Esophagus muscularis mucosa (tissue), 4 donors: ENCODE data around the gene TUT4. TPM values are rescaled to one million over a fixed set of nuclear protein-coding genes. Genes with fewer than 3 reads are reported as not detected.
"Not testable (repeated sequence)": the region's sequence is repeated elsewhere in the genome, so short reads cannot be mapped to it uniquely, and the experiment has no call there.

Experiments
- DNase-seq: peaks from one replicate; pipeline ENCODE4 v3.0.0-alpha.2; 2017; ENCODE audit errors: extremely low spot score
- H3K27ac ChIP-seq, 4 donors: fragments of 200-600 bp; sonication (generic); replicated peaks in 1 of 4; 1 replicate in 3 of 4; 2 replicates in 1 of 4; pipeline ENCODE4 v1.5.1; 2016 to 2019; ENCODE audit warnings: mild to moderate bottlenecking in 1 of 4
- H3K27me3 ChIP-seq, 4 donors: fragments of 200-600 bp; sonication (generic); one replicate each; pipeline versions ENCODE4 v1.5.1 to v1.6.0; 2016 to 2019
- H3K36me3 ChIP-seq, 4 donors: fragments of 200-600 bp; sonication (generic); one replicate each; pipeline ENCODE4 v1.5.1; 2016 to 2019
- H3K4me1 ChIP-seq, 4 donors: fragments of 200-600 bp; sonication (generic); one replicate each; pipeline ENCODE4 v1.5.1; 2016 to 2019
- H3K4me3 ChIP-seq, 4 donors: fragments of 200-600 bp; sonication (generic); 1 replicate in 2 of 4; 2 replicates in 2 of 4; pipeline ENCODE4 v1.5.1; 2016 to 2019; ENCODE audit warnings: mild to moderate bottlenecking in 4 of 4, moderate library complexity in 1 of 4
- H3K9me3 ChIP-seq, 4 donors: fragments of 200-600 bp; sonication (generic); 1 replicate in 3 of 4; 2 replicates in 1 of 4; pipeline ENCODE4 v1.5.1; 2016 to 2019
- EP300 ChIP-seq: sonication (generic); formaldehyde crosslinking; IDR thresholded peaks from one replicate; pipeline ENCODE4 v1.6.1; 2017; ENCODE audit warnings: antibody characterized with exemption
- POLR2A ChIP-seq: fragments of 450-650 bp; IDR thresholded peaks from one replicate; pipeline ENCODE4 v1.6.1; 2017; ENCODE audit warnings: antibody characterized with exemption, moderate library complexity, mild to moderate bottlenecking, low read depth
- POLR2AphosphoS5 ChIP-seq, 2 donors: sonication (generic); formaldehyde crosslinking; IDR thresholded peaks; one replicate each; pipeline ENCODE4 v1.6.1; 2017; ENCODE audit warnings: antibody characterized with exemption in 2 of 2
- WGBS: methylation state at CpG from one replicate; pipeline ENCODE4 v1.1.5; 2018; 5-methylcytosine and 5-hydroxymethylcytosine counted together
- intact Hi-C: fragments of 100-400 bp; cut with DNase I; formaldehyde crosslinking; loops from one replicate; pipeline ENCODE4 v1.15.1; 2023
- total RNA-seq, 4 donors: library from RNA; depleted of rRNA; stranded (reverse); fragments of >200 nt; gene quantifications; one replicate each; pipeline versions ENCODE4 v1.1.0 to v1.2.1, GENCODE V29; 2016
- TF ChIP-seq, protein P1 (sequence below), 3 experiments: fragments of 200-600 bp in 2 of 3; fragments of 450-650 bp in 1 of 3; sonication (generic) in 2 of 3; IDR thresholded peaks; one replicate each; pipeline ENCODE4 v1.5.1; 2017 to 2019; ENCODE audit warnings: antibody characterized with exemption in 3 of 3, mild to moderate bottlenecking in 2 of 3, moderate library complexity in 1 of 3

The TUT4 gene
- total RNA-seq, 4 donors from 2014 or later = 32.3 to 58.6 (median 42.7) TPM

DNA sequence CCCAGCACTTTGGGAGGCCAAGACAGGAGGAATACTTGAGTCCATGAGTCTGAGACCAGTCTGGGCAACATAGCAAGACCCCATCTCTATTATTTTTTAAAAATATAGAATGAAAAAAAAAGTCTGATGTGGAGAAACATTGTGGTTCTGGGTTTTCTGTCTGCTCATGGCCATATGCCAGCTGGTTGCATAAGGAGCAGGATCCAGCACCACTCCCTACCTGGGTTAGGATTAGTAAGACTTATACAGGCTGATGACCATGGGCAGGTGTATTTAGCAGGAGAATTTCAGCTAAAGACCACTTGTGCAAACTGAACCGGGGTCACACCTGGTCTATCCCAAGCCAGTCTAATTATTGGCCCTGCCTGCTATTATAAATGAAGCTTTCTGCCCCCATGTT is 32.6 kb upstream of the TUT4 start:
- 88% methylated on average over 1 of the region's 1 CpG for WGBS

DNA sequence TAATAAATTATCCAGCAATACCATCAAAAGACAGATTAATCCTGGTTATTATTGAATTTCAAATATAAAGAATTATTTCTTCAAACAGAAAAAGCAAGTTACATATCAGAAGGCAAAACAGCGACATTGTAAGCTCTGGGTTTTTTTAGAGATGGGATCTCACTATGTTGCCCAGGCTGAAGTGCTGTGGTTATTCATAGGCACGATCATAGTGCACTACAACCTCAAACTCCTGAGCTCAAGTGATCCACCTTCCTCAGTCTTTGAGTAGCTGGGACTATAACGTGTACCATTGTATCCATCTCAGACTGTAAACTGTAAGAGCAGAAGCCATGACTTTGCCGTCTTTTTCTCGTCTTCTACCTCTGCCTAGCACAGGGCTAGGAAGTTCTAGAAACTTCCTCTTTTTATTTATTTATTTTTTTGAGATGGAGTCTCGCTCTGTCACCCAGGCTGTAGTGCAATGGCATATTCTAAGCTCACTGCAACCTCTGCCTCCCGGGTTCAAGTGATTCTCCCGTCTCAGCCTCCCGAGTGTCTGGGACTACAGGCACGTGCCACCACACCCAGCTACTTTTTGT is 29.3 kb upstream of the TUT4 start:
- TF ChIP-seq POLR2AphosphoS5 (IDR thresholded peaks at IDR 0.05) (no peak), POLR2A (no peak), EP300 (no peak)
- TF ChIP-seq, protein P1, sequence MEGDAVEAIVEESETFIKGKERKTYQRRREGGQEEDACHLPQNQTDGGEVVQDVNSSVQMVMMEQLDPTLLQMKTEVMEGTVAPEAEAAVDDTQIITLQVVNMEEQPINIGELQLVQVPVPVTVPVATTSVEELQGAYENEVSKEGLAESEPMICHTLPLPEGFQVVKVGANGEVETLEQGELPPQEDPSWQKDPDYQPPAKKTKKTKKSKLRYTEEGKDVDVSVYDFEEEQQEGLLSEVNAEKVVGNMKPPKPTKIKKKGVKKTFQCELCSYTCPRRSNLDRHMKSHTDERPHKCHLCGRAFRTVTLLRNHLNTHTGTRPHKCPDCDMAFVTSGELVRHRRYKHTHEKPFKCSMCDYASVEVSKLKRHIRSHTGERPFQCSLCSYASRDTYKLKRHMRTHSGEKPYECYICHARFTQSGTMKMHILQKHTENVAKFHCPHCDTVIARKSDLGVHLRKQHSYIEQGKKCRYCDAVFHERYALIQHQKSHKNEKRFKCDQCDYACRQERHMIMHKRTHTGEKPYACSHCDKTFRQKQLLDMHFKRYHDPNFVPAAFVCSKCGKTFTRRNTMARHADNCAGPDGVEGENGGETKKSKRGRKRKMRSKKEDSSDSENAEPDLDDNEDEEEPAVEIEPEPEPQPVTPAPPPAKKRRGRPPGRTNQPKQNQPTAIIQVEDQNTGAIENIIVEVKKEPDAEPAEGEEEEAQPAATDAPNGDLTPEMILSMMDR (IDR thresholded peaks at IDR 0.05) = no peak
- WGBS = 91% methylated on average over 10 of the region's 10 CpGs
- Histone ChIP-seq H3K27me3 (peaks cover 0 to 2% (median 0%) of the 10 kb centered on the region in 4 donors), H3K36me3 (no peaks in the 10 kb centered on the region), H3K9me3 (no peaks in the 10 kb centered on the region), H3K27ac (no peak overlapping the region), H3K4me1 (no peaks in the 10 kb centered on the region), H3K4me3 (no peak overlapping the region)
- DNase-seq = no peak
- intact Hi-C loops = no loop called here

More for the DNA sequence above, 32.6 kb upstream of the TUT4 start:
- H3K4me1 ChIP-seq = no peaks in the 10 kb centered on the region
- DNase-seq = no peak
- no peak overlapping the region for H3K27ac ChIP-seq
- TF ChIP-seq EP300 (no peak), POLR2A (no peak), POLR2AphosphoS5 (IDR thresholded peaks at IDR 0.05) (no peak)
- TF ChIP-seq, protein P1 (IDR thresholded peaks at IDR 0.05) = no peak
- H3K9me3 ChIP-seq = no peaks in the 10 kb centered on the region
- intact Hi-C loops = no loop called here
- peaks cover 0 to 2% (median 0%) of the 10 kb centered on the region in 4 donors for H3K27me3 ChIP-seq
- H3K4me3 ChIP-seq = no peak overlapping the region
- no peaks in the 10 kb centered on the region for H3K36me3 ChIP-seq

DNA sequence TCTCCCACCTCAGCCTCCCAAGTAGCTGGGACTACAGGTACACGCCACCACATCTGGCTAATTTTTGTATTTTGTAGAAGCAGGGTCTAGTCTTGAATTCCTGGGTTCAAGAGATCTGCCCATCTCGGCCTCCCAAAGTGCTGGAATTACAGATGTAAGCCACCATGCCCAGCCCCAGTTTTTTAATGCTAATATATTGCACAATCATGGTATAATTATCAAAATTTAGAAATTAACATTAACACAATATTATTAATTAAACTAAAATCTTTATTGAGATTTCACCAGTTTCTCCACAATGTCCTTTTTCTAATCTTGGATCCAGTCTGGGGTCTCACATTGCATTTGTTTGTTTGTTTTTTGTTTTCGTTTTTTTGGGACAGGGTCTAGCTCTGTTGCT is 27.4 kb upstream of the TUT4 start:
- intact Hi-C loops = no loop called here
- DNase-seq = no peak
- Histone ChIP-seq H3K9me3 (no peaks in the 10 kb centered on the region), H3K4me3 (no peak overlapping the region), H3K36me3 (no peaks in the 10 kb centered on the region), H3K27me3 (peaks cover 0 to 2% (median 0%) of the 10 kb centered on the region in 4 donors), H3K4me1 (peaks cover 0 to under 1% (median 0%) of the 10 kb centered on the region in 4 donors), H3K27ac (no peak overlapping the region)
- 90% methylated on average over 3 of the region's 3 CpGs for WGBS
- no peak for TF ChIP-seq POLR2A
- no peak for TF ChIP-seq EP300
- no peak for TF ChIP-seq POLR2AphosphoS5 (IDR thresholded peaks at IDR 0.05)
- TF ChIP-seq, protein P1 (IDR thresholded peaks at IDR 0.05) = no peak

DNA sequence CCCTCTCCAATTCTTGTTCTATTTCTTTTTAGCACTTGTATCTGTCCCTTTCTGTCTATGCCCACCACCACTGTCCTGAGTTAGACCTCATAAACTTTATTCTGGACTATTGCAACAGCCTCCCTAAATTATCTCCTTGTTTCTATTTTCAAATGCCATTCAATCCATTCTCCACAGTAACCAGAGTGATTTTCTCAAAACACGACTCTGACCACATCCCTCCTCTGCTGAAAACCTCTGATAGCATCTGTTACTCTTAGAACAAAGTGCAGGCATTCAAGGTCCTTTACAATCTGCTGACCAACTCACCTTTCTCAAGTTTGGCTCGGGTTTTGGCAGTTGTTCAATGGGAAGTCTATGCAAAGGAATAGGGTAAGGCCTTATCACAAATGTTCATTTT is 26.5 kb upstream of the TUT4 start:
- Histone ChIP-seq H3K36me3 (no peaks in the 10 kb centered on the region), H3K9me3 (no peaks in the 10 kb centered on the region), H3K4me1 (peaks cover 0 to 9% (median 7%) of the 10 kb centered on the region in 4 donors), H3K4me3 (no peak overlapping the region), H3K27ac (no peak overlapping the region), H3K27me3 (peaks cover 0 to 2% (median 0%) of the 10 kb centered on the region in 4 donors)
- no peak for TF ChIP-seq POLR2A
- no peak for TF ChIP-seq POLR2AphosphoS5 (IDR thresholded peaks at IDR 0.05)
- TF ChIP-seq EP300 = no peak
- WGBS = 56% methylated on average over 2 of the region's 2 CpGs
- intact Hi-C loops = no loop called here
- no peak for DNase-seq

DNA sequence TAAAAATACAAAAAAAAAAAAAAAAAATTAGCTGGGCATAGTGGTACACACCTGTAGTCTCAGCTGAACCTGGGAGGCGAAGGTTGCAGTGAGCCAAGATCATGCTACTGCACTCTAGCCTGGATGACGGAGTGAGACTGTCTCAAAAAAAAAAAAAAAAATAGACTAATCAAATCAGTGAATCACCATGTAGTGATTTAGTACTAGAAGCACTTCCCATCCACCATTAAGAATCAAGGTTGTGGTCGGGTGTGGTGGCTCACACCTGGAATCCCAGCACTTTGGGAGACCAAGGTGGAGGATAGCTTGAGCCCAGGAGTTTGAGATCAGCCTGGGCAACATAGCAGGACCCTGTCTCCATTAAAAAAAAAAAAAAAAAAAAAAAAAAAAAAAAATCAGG is 25.2 kb upstream of the TUT4 start:
- H3K9me3 ChIP-seq, H3K4me3 ChIP-seq, intact Hi-C loops, H3K36me3 ChIP-seq, DNase-seq, H3K27me3 ChIP-seq, H3K27ac ChIP-seq: not testable (repeated sequence)
- H3K4me1 ChIP-seq = peaks cover 0 to 11% (median 9%) of the 10 kb centered on the region in 4 donors
- 91% methylated on average over 3 of the region's 3 CpGs for WGBS

DNA sequence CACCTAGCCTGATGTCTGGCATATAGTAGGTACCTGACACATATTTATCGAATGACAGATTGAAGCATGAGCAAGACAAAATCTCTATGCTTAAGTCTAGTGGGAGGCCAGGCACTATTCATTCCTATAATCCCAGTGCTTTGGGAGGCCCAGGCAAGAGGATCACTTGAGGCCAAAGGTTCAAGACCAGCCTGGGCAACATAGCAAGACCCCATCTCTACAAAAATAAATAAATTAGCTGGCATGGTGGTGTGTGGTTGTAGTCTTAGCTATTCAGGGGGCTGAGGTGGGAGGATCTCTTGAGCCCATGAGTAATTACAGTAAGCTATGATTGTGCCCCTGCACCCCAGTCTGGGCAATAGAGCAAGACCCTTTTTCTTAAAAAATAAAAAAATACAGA is 23.2 kb upstream of the TUT4 start:
- H3K36me3 ChIP-seq = no peaks in the 10 kb centered on the region
- intact Hi-C loops = no loop called here
- H3K27ac ChIP-seq = no peak overlapping the region
- WGBS = 89% methylated on average over 1 of the region's 1 CpG
- no peaks in the 10 kb centered on the region for H3K9me3 ChIP-seq
- no peaks in the 10 kb centered on the region for H3K27me3 ChIP-seq
- no peak overlapping the region for H3K4me3 ChIP-seq
- DNase-seq = no peak
- no peak for TF ChIP-seq EP300
- peaks cover 0 to 11% (median 9%) of the 10 kb centered on the region in 4 donors for H3K4me1 ChIP-seq
